ENCODE results near the gene HNRNPH3.

The HNRNPH3 gene

DNA sequence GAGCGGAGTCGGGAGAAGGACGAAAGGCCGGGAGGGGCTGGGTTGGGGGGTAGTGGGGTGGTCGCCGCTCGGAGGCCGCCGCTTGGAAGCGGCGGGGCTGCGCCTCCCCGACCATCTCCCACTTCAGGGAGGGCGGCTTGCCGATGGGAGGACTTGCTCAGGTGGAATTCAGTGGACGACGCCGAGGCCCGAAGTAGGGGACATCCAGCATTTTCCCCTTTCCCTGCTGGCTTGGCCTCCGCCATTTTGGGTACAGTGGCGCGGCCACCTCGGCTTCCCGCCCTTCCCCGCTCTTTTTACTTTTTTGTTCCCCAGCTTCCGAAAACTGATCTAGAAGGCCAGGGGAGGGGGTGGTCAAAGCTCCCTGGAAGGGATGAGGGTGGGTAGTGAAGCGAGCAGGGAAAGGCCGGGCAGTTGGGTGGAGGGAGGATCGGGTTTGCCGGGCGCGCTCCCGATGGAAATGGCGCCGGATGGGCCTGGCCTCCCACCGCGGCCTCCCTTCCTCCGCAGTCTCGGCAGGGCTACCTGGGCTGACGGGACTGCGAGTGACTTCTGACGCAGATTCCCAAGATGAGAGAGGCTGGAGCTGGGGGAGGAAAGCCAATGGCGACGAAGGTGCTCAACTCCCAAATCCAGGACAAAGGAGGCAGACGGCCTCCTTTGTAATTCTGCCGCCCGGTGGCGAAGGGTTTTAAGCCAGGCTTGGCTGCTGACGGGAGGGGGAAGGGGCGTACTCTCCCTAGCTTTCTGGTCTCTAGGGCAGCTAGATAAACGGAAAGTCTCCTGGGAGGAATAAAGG, 594 bp downstream of the HNRNPH3 start, which contains the start of gene PBLD:
TSS of gene PBLD (minus strand) at position 670 of the 799 bp plus-strand sequence. CDS start 26,084 bp downstream, outside the sequence.
- no peak for DNase-seq (ENCODE audit: low read depth)

DNA sequence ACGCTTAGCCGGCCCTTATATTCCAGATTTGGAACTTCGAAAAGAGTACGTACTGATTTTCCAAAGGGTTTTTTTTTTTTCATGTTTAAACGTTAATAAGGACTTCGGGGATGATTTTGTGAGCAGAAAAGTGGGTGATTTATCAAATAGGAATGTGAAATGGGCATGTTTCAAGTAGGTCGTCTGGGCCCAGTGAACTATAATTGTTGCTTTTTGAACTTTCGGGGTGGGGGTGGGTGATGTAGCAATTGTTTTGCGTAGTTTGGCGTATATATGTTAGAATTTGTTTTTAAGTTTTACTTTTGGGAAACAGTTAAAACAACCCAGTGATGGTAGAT, 1.2 kb downstream of the HNRNPH3 start:
- DNase-seq (ENCODE audit: low read depth) = no peak

DNA sequence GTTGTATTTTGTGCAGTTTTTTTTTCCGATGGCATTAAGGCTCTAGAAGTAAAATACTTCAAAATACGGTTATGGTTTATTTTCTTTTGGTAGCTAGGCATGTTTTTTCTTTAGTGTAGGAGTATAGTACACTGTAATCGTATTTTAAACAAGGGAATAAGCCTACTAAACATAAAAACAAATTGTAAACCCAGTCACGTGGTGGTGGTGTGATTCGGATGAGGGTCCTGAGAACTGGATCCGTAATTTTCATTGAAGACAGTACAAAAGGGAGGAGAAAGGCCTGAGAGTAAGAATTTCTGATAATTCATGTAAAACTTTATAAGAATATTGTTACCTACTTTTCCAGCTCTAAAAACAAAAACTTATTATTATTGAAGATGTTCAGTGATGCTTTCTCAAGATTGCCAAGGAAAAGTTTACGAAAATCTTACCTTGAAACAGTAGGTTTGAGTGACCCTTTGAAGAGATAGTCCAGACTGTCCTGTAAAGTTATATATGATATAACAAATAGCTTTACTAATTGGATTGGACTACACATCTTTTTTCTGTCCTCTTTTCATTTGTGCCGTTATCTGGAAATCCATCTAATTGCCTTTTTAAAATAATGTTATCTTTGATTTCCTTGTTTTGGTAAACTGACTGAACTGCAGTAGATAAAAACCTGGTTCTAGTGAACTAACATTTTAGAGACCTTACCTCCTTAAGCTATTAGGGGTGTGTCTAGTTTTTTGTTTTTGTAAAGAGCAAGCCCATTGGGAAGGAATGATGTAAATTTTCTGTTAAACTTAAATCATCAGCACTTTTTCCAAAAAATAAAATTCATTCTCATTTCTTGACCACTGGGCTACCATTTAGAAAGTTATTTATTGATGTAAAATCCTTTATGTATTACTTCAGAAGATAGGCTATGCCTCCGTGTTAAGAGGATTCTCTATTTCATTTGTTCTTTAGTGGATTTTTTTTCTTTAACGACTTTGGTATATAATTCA, 1.9 kb downstream of the HNRNPH3 start:
- no peak for DNase-seq (ENCODE audit: low read depth)

DNA sequence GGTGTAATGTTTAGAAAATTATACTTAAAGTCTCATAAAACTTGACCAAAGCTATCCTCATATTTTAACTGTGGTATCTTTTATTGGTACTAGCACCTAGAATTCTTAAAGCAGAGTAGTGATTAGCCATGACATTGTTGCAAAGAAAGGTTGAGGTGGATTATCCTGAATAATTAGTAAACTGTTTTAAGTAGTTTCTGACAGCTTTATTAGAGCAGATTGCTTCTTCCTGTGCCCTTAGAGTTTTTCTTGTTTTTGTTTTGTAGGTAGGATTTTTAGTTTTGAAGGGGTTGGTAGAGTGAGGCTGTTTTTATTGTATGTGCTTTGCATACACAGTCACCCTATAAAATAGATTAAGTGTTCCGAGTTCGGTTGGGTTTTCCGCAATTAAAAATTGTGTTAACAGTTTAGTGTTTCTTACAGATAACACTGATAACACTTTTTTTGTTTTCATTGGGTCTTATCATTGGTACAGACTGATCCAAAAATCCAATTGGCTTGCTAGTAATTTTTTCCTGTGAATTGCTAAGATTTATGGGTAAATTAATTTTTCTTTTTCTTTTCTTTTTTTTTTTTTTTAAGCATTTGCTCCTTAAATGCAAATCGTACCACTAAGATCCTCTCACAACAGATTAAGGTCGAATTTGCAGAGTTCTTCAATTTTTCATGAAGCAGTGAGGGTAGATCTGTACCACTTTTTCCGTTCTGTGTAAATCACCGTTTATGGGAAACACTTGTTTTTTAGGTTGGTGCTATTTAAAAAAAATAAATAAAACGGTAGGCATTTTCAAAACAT, 3.0 kb downstream of the HNRNPH3 start:
- DNase-seq (ENCODE audit: low read depth) = no peak

DNA sequence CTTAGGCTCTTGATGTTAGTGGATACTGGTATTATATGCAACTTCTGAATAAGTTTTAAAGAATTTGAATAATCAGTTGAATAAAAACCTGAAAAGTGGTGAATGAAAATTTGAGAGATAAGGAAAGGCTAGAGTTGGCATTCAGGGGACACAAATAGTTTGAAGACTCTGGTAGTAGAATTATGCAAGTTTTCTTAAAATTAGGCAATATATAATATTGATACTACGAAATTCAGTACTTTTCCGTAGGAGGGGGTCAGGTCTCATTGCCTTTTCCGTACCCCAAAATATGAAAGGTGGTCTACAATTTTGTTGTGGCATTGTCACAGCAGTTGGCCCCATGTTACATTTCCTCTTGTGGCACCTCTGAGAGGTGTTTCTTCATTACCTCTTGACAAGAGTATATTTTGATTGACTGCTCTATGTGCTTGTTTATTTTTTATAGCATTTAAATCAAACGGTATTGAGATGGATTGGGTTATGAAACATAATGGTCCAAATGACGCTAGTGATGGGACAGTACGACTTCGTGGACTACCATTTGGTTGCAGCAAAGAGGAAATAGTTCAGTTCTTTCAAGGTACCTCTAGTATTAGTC, 5.0 kb downstream of the HNRNPH3 start:
- no peak for DNase-seq (ENCODE audit: low read depth)

DNA sequence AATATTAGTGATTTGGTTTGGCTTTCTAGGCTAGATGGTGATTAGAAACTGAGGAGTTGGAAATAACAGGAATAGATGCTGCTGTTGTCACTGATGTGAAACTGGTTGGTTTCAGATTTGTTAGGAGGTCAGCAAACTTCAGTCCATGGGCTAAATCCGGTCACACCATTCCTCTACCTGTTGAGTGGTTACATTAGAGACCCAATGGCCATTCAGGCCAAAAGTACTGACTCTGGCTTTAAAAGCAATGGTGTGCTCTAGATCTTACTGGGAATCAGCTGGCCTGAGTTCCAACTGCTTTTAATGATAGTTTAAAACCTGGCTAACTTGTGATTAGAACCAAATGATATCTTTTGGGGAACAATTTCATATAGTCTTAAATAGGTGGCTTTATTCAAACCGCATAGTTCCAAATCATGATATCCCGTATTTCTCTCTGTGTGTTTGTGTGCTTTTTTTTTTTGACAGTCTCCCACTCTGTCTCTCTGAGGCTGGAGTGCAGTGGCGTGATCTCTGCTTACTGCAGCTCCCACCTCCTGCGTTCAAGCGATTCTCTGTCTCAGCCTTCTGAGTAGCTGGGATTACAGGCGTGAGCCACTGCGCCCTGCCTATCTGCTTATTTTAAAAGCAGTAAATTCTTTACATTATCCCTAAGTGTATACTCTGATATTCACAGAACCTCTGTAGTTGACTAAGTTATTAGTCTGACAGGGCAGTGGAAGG, 8.7 kb downstream of the HNRNPH3 start:
- DNase-seq (ENCODE audit: low read depth) = no peak

DNA sequence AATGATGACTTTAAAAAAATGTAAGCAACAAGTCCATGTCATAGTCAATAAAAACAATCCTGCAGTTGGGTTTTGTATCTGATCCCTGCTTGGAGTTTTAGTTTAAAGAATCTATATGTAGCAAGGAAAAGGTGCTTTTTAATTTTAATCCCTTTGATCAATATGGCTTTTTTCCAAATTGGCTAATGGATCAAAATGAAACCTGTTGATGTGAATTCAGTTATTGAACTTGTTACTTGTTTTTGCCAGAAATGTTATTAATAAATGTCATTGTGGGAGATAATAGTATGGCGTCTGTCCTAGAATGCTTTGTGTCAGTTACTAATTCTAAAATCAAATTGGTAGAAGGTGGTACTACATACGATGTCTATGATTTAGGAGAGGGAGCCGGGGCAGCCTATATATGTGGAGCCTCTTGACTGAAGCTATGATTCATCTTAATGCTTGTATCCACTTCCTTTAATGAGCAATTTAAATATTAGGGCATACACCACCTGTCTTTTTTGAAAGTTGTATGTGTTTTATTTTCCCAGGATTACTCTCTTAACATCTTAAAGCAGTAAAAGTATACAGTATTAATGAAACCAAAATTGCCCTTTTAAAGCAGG, 11.1 kb downstream of the HNRNPH3 start:
- DNase-seq (ENCODE audit: low read depth) = no peak

DNA sequence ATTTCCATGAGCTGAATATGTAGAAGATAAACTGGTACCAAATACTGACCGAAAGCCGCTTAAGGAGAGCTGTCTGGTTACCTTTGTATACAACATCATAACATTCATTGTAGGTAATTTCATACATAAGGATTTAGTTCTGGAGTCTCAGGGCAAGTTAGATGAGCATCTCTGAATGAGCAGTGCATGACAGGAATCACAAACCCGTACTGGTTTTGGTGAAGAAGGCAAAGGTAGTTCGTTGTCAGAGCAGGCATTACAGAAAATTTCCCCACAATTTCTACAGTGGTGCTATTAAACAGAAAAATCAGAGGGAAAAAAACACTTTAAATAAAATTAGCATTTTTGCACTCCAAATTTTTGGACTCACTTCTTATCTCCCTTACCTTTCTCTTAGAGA, 13.8 kb downstream of the HNRNPH3 start:
- no peak for DNase-seq (ENCODE audit: low read depth)

DNA sequence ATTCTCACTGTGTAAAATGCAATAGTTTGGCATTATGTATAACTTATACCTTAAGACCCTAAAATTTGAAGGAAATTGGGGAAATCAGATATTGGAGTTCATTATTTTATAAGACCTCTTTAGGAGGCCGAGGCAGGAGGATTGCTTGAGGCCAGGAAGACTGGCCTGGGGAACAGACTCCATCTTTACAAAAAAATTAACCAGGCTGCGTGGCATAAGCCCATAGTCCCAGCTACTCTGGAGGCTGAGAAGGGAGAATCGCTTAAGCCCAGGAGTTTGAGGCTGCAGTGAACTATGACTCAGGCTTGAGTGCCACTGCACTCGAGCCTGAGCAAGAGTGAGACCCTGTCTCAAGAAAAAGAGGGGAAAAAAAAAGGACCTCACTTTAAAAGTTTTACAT, 14.9 kb downstream of the HNRNPH3 start:
- no peak for DNase-seq (ENCODE audit: low read depth)

DNA sequence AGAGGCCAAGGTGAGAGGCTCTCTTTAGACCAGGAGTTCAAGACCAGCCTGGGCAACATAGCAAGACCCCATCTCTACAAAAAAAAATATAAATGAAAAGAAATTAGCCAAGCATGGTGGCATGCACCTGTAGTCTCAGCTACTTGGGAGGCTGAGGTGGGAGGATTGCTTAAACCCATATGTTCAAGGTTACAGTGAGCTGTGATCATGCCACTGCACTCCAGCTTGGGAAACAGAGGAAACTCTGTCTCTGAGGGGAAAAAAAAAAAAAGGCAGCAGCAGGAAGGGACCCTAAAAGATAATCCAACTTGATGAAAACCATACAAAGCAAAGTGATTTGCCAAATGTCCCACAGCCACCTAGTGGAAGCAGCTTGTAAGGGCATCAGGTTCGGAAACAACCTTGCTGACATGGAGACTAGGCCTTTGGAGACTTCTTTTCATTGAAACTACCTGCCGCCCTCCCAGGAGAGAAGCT, 16.4 kb downstream of the HNRNPH3 start:
- DNase-seq (ENCODE audit: low read depth) = no peak

DNA sequence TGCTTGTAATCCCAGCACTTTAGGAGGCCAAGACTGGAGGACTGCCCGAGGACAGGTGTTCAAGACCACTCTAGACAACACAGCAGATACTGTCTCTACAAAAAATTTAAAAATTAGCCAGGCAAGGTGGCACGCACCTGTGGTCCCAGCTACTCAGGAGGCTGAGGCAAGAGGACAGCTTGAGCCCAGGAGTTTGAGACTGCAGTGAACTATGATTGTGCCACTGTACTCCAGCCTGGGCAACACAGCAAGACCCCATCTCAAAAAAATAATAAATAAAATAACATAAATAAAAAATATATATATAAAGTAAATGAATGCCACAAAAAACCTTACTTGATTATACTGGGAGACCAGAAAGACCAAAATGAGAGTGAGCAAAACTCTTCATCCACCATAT, 21.7 kb downstream of the HNRNPH3 start:
- DNase-seq (ENCODE audit: low read depth) = no peak

DNA sequence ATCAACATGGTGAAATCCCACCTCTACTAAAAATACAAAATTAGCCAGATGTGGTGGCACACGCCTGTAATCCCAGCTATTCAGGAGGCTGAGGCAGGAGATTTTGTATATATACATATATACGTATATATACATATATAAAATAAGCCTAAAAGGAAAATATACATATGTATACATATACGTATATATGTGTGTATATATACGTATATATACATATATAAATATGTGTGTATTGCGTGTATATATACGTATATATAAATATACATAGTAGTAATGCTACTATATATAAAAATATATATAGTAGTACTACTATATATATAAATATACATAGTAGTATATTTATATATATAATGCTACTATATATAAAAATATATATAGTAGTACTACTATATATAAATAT, 27.3 kb downstream of the HNRNPH3 start:
- no peak for DNase-seq (ENCODE audit: low read depth)

DNA sequence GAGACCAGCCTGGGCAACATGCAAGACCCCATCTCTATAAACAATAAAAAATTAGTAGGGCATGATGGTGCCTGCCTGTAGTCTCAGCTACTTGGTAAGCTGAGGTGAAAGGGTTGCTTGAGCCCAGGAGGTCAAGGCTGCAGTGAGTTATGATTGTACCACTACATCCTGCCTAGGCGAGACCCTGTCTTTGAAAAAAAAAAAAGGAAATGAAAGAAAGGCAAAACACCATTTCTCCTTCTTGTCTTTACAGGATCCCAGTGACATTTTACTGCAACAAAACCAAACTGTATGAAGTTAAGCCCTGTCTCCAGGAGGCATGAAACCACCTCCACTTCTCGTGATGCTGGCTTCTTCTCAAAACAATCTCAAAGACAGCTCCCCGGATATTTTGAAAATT, 30.7 kb downstream of the HNRNPH3 start:
- DNase-seq (ENCODE audit: low read depth) = no peak

DNA sequence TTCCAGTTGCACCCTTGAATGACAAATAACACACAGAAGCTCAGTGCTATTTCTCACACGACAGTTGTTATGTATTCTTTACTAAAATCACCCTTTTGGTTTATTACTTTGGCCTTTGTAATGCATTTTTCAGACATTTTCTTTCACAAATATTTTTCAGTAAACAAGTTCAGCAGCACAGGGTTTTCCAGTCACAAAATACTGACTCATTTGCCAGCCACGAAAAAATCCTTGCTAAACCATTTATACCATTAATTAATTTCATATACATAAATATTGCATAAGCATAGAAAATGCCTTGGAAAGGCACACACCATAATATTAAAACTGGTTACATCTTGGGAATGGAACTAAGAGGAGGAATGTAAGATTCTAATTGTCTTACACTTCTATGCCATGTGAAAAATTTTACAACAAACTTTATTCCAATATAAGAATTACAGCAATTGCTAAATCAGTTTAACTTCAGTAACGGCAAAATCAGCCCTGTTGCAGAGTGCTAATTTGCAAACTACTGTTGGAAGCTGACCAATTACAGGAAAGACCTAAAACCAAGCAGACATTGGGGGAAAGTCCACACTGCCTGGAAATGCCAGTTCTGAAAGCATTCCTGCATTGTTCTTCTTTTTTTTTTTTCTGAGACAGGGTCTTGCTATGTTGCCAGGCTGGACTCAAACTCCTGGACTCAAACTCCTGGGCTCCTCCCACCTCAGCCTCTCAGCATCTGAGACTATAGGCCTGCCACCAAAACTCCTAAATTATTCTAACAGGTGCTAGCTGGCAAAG, 32.4 kb downstream of the HNRNPH3 start:
- DNase-seq (ENCODE audit: low read depth) = no peak

DNA sequence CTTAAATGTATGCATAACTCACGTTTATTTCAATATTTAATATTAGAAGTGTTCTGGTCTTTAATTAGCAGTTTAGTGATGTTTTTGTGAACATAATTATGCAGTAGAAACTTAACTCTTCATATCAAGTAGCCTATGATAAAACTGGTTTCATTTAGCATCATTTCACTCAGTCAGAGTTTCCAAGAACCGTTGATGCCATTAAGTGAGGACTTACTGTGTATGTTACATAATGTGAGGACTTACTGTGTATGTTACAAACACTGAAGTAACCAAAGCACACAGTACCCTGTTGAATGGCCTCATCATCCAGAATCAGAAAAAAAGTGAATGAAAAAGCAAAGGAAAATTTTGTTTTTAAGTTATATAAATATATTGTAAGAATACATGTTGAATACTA, 33.7 kb downstream of the HNRNPH3 start:
- DNase-seq (ENCODE audit: low read depth) = no peak

DNA sequence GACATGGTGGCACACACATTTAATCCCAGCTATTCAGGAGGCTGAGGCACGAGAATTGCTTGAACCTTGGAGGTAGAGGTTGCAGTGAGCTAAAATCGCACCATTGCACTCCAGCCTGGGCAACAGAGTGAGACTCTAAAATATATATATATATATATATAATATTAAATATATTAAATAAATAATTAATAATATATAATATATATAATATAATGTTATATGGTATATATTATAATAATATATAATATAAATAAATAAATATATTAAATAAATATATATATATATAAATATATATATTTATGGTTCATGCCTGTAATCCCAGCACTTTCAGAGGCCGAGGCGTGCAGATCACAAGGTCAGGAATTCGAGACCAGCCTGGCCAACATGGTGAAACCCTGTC, 34.7 kb downstream of the HNRNPH3 start:
- DNase-seq (ENCODE audit: low read depth) = no peak

DNA sequence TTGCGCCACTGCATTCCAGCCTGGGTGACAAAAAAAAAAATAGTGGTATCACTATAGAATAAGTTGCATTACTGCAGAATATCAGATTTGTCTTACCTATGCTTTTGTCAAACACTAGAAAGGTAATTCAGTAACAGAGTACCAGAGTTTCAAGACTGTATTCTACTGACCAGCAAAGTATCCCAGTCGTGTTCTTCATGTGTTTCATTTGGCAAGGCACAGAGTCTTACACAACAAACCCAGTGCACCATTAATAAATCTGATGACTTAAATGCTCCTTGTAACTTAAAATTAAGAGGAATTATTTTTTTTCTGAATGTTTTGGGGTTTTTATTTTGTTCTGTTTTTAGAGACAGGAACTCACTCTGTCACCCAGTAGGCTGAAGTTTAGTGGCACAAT, 35.3 kb downstream of the HNRNPH3 start:
- DNase-seq (ENCODE audit: low read depth) = no peak

DNA sequence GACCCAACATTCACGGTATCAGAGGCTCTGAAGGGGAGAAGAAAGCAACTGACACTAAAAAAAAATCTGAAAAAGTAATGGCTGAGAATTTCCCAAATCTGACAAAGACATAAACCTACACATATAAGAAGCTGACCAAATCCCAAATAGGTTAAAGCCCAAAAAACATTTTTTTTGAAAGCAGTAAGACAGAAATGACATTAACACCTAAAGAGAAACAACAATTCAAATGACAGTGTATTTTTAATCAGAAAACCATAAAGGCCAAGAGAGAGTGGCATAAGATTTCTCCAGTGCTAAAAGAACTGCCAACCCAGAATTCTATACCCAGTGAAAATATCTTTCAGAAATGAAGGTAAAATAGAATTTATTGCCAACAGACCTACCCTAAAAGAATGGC, 39.7 kb downstream of the HNRNPH3 start:
- no peak for DNase-seq (ENCODE audit: low read depth)

DNA sequence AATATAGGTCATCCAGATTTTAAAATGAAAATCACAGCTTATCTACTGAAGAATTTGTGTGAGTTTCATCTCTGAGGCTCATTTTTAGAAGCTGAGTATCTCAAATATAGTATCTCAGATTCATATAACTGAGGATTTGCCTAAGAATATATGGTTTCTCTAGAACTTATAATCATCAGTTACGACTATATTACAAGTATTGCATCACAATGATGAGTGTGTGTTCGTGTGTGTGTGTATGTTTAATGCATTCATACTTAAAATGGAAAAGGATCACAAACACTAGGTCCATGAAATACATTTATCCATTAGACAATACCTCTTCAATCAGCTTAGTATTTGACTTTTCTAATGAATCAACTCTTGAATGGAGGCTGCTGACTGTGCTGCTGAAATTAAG, 53.9 kb downstream of the HNRNPH3 start:
- DNase-seq (ENCODE audit: low read depth) = no peak
